PC-9 (cell line): ENCODE data around the gene CERCAM. TPM values are rescaled to one million over a fixed set of nuclear protein-coding genes. Genes with fewer than 3 reads are reported as not detected.

Source experiments
- BruUV-seq: library from RNA; stranded (reverse); fragments of 400-500 nt; replicated peaks from 2 replicates; lab custom pipeline; 2021; lab: Mats Ljungman, UMichigan
- CTCF ChIA-PET: fragments of 300-600 bp; sonication (Branson Sonifier 250); formaldehyde crosslinking; loops from one replicate; lab custom pipeline; 2022; ENCODE audit warnings: antibody characterized with exemption; lab: Charles Lee
- POLR2A ChIA-PET: fragments of 300-600 bp; sonication (Branson Sonifier 250); formaldehyde crosslinking; loops from one replicate; lab custom pipeline; 2022; ENCODE audit warnings: antibody characterized with exemption; ENCODE audit not compliant: unreplicated experiment; lab: Charles Lee
- DNase-seq, 2 experiments: peaks; one replicate each; pipeline versions ENCODE4 v3.0.0 to v3.0.0-alpha.2; 2015 to 2022; ENCODE audit warnings: mixed read lengths in 1 of 2
- H2AFZ ChIP-seq: fragments of 200-600 bp; sonication (generic); 2 replicates; pipeline ENCODE4 v1.8.1; 2017; ENCODE audit warnings: antibody characterized with exemption
- H3F3A ChIP-seq: fragments of 200-600 bp; sonication (generic); 2 replicates; pipeline ENCODE4 v1.8.1; 2017; ENCODE audit warnings: antibody characterized with exemption, mild to moderate bottlenecking, low read depth; ENCODE audit not compliant: insufficient read depth
- H3K27ac ChIP-seq: fragments of 200-600 bp; sonication (generic); 2 replicates; pipeline ENCODE4 v1.6.1; 2016; ENCODE audit warnings: mixed run types
- H3K27me3 ChIP-seq: fragments of 200-600 bp; sonication (generic); 2 replicates; pipeline ENCODE4 v1.6.1; 2016; ENCODE audit warnings: low read depth, mixed run types; ENCODE audit not compliant: insufficient read depth
- H3K36me3 ChIP-seq: fragments of 200-600 bp; sonication (generic); 2 replicates; pipeline ENCODE4 v1.6.1; 2016; ENCODE audit warnings: low read depth, mixed run types
- H3K4me1 ChIP-seq: fragments of 200-600 bp; sonication (generic); replicated peaks from 2 replicates; pipeline ENCODE4 v1.6.1; 2016; ENCODE audit warnings: mixed run types; ENCODE audit not compliant: insufficient read depth
- H3K4me2 ChIP-seq: fragments of 200-600 bp; sonication (generic); 2 replicates; pipeline ENCODE4 v1.6.1; 2017; ENCODE audit warnings: mixed run types
- H3K4me3 ChIP-seq: fragments of 200-600 bp; sonication (generic); 2 replicates; pipeline ENCODE4 v1.6.1; 2016; ENCODE audit warnings: mixed run types
- H3K79me2 ChIP-seq: fragments of 200-600 bp; sonication (generic); 2 replicates; pipeline ENCODE4 v1.6.1; 2017; ENCODE audit warnings: low read depth, mixed run types
- H3K9me2 ChIP-seq: fragments of 200-600 bp; sonication (generic); 2 replicates; pipeline ENCODE4 v1.8.1; 2017; ENCODE audit warnings: mild to moderate bottlenecking; ENCODE audit not compliant: insufficient read depth
- H3K9me3 ChIP-seq: fragments of 200-600 bp; sonication (generic); 2 replicates; pipeline ENCODE4 v1.8.1; 2016; ENCODE audit warnings: low read depth; ENCODE audit not compliant: insufficient read depth
- H4K20me1 ChIP-seq: fragments of 200-600 bp; sonication (generic); 2 replicates; pipeline ENCODE4 v1.8.1; 2017; ENCODE audit not compliant: insufficient read depth
- CTCF ChIP-seq: fragments of 200-600 bp; sonication (generic); conservative IDR thresholded peaks from 2 replicates; pipeline ENCODE4 v1.6.1; 2017; ENCODE audit warnings: mixed run types, antibody characterized with exemption, mild to moderate bottlenecking, moderate library complexity
- EZH2 ChIP-seq: fragments of 200-600 bp; sonication (generic); IDR thresholded peaks from 2 replicates; pipeline ENCODE4 v1.8.0; 2017; ENCODE audit warnings: antibody characterized with exemption, low read depth
- intact Hi-C: fragments of 100-400 bp; cut with micrococcal nuclease; formaldehyde crosslinking; loops from one replicate; pipeline ENCODE4 v1.10.0; 2022; ENCODE audit not compliant: unreplicated experiment
- total RNA-seq: library from RNA; stranded (reverse); gene quantifications from 2 replicates; pipeline ENCODE4 v1.2.3, GENCODE V29; 2021

The CERCAM gene
- total RNA-seq, 1 experiment from 2014 or later, result 87.2 TPM

GRCh38 chr9:128372188-128372641, 48.4 kb upstream of the CERCAM start:
- POLR2A ChIA-PET, result no interaction called here
- BruUV-seq, result no TSS peak
- CTCF ChIA-PET, result interaction anchor here (1.3 kb wide), 1 partner anchor 77 kb away, joined by 3 read pairs; no protein-coding TSS in a partner anchor
- Histone ChIP-seq H3K9me2 (no peaks in the 10 kb centered on the region), H3K4me2 (peak overlapping the region; percentile 91), H3K27ac (0 out of 2 replicates have a peak overlapping the region, but pooled peaks have one; percentile 54), H3K4me1 (peaks cover 18% of the 10 kb centered on the region; the same call in 1 of the 2 replicates), H3K4me3 (peak overlapping the region; percentile 66), H3F3A (peaks cover 21% of the 10 kb centered on the region), H3K36me3 (no peaks in the 10 kb centered on the region; the same call in 1 of the 2 replicates), H3K27me3 (no peaks in the 10 kb centered on the region), H3K9me3 (no peaks in the 10 kb centered on the region), H2AFZ (no peak overlapping the region), H4K20me1 (no peaks in the 10 kb centered on the region; the same call in 1 of the 2 replicates), H3K79me2 (peaks cover 50% of the 10 kb centered on the region)
- intact Hi-C loops, result loop anchor here (5.0 kb wide), 1 partner anchor 740 kb away; the partner anchor contains the start of genes CRAT and PTPA
- TF ChIP-seq CTCF, result no peak
- no peak for TF ChIP-seq EZH2
- DNase-seq, result no peak

- peak overlapping the region; percentile 91 for H3K4me2 ChIP-seq
- POLR2A ChIA-PET, result no interaction called here
- H3K27ac ChIP-seq, result no peak overlapping the region
- CTCF ChIA-PET, result no interaction called here
- no peak for DNase-seq
- H3K27me3 ChIP-seq, result no peaks in the 10 kb centered on the region
- H3K36me3 ChIP-seq, result no peaks in the 10 kb centered on the region; the same call in 1 of the 2 replicates
- no TSS peak for BruUV-seq
- H3K4me1 ChIP-seq, result peaks cover 18% of the 10 kb centered on the region; the same call in 1 of the 2 replicates
- H4K20me1 ChIP-seq, result no peaks in the 10 kb centered on the region; the same call in 1 of the 2 replicates
- no peaks in the 10 kb centered on the region for H3K9me3 ChIP-seq
- H2AFZ ChIP-seq, result no peak overlapping the region
- H3K4me3 ChIP-seq, result peak overlapping the region; percentile 66; the same call in 1 of the 2 replicates
- peaks cover 21% of the 10 kb centered on the region for H3F3A ChIP-seq
- TF ChIP-seq EZH2, result no peak
- no peak for TF ChIP-seq CTCF
- peaks cover 50% of the 10 kb centered on the region for H3K79me2 ChIP-seq
- no peaks in the 10 kb centered on the region for H3K9me2 ChIP-seq
- intact Hi-C loops, result loop anchor here (5.0 kb wide), 1 partner anchor 740 kb away; the partner anchor contains the start of genes CRAT and PTPA
Observed at GRCh38 chr9:128372784-128373183, 47.9 kb upstream of the CERCAM start.

- peaks cover 50% of the 10 kb centered on the region for H3K79me2 ChIP-seq
- POLR2A ChIA-PET, result no interaction called here
Observed at GRCh38 chr9:128374221-128374675, 46.4 kb upstream of the CERCAM start.

More at GRCh38 chr9:128374221-128374675, 46.4 kb upstream of the CERCAM start:
- H2AFZ ChIP-seq, result no peak overlapping the region
- no peaks in the 10 kb centered on the region; the same call in 1 of the 2 replicates for H3K36me3 ChIP-seq
- H3K9me3 ChIP-seq, result no peaks in the 10 kb centered on the region
- CTCF ChIA-PET, result interaction anchor here (0.5 kb wide), 1 partner anchor 47 kb away, joined by 5 read pairs; no protein-coding TSS in a partner anchor
- H4K20me1 ChIP-seq, result no peaks in the 10 kb centered on the region; the same call in 1 of the 2 replicates
- no peak for DNase-seq
- BruUV-seq, result no TSS peak
- H3K4me1 ChIP-seq, result peaks cover 18% of the 10 kb centered on the region; the same call in 1 of the 2 replicates
- no peak overlapping the region for H3K27ac ChIP-seq
- H3K4me2 ChIP-seq, result no peak overlapping the region
- H3F3A ChIP-seq, result peaks cover 21% of the 10 kb centered on the region
- intact Hi-C loops, result loop anchor here (5.0 kb wide), 1 partner anchor 738 kb away; the partner anchor contains the start of genes CRAT and PTPA
- no peaks in the 10 kb centered on the region for H3K27me3 ChIP-seq
- H3K9me2 ChIP-seq, result no peaks in the 10 kb centered on the region
- no peak for TF ChIP-seq CTCF
- TF ChIP-seq EZH2, result no peak
- no peak overlapping the region for H3K4me3 ChIP-seq
